Body of pancreas (tissue), 4 donors: ENCODE data around the gene CLCA4. TPM values are rescaled to one million over a fixed set of nuclear protein-coding genes. Genes with fewer than 3 reads are reported as not detected.
"Not testable (repeated sequence)": the region's sequence is repeated elsewhere in the genome, so short reads cannot be mapped to it uniquely, and the experiment has no call there.

ENCODE experiments used
- ATAC-seq: fragments of 150-250 bp; one replicate; pipeline ENCODE4 v1.9.1; 2016
- DNase-seq, 4 donors: peaks; one replicate each; pipeline ENCODE4 v3.0.0-alpha.2; 2019
- H3K27ac ChIP-seq, 4 donors: fragments of 200-600 bp; sonication (generic); 1 replicate in 3 of 4; 2 replicates in 1 of 4; pipeline versions ENCODE4 v1.5.1 to v1.6.1; 2016 to 2019; ENCODE audit warnings: mild to moderate bottlenecking in 1 of 4, mixed read lengths in 1 of 4, moderate library complexity in 1 of 4
- H3K27me3 ChIP-seq, 2 donors: fragments of 200-600 bp; sonication (generic); one replicate each; pipeline ENCODE4 v1.6.0; 2016; ENCODE audit warnings: mild to moderate bottlenecking in 1 of 2
- H3K36me3 ChIP-seq, 2 donors: fragments of 200-600 bp; sonication (generic); replicated peaks in 1 of 2; 2 replicates each; pipeline ENCODE4 v1.5.1; 2016; ENCODE audit warnings: low read depth in 2 of 2; ENCODE audit not compliant: insufficient read depth in 1 of 2
- H3K4me1 ChIP-seq: fragments of 200-600 bp; sonication (generic); one replicate; pipeline ENCODE4 v1.6.0; 2016
- H3K4me3 ChIP-seq, 2 donors: fragments of 200-600 bp; sonication (generic); 1 replicate in 1 of 2; 2 replicates in 1 of 2; pipeline ENCODE4 v1.5.1; 2016 to 2019
- H3K9me3 ChIP-seq, 3 donors: fragments of 200-600 bp; sonication (generic); 1 replicate in 2 of 3; 2 replicates in 1 of 3; pipeline ENCODE4 v1.5.1; 2016
- POLR2A ChIP-seq, 3 donors: fragments of 450-650 bp; IDR thresholded peaks; one replicate each; pipeline ENCODE4 v1.6.1; 2016; ENCODE audit warnings: antibody characterized with exemption in 3 of 3, mild to moderate bottlenecking in 2 of 3
- WGBS, 2 donors: methylation state at CpG; one replicate each; pipeline ENCODE4 v1.1.5; 2017; 5-methylcytosine and 5-hydroxymethylcytosine counted together
- intact Hi-C: fragments of 100-400 bp; cut with DNase I; formaldehyde crosslinking; loops from one replicate; pipeline ENCODE4 v1.15.1; 2023
- total RNA-seq, 2 donors: library from RNA; depleted of rRNA; stranded (reverse); fragments of >200 nt; gene quantifications; one replicate each; pipeline ENCODE4 v1.1.0, GENCODE V29; 2016
- TF ChIP-seq, protein P1 (sequence below), 7 experiments: fragments of 450-650 bp in 4 of 7; fragments of 200-600 bp in 3 of 7; sonication (generic) in 3 of 7; IDR thresholded peaks; one replicate each; pipeline ENCODE4 v1.5.1; 2016 to 2019; ENCODE audit warnings: antibody characterized with exemption in 7 of 7

The CLCA4 gene
- total RNA-seq, 2 donors from 2014 or later = not detected

- Histone ChIP-seq H3K4me1 (no peaks in the 10 kb centered on the region), H3K36me3 (no peaks in the 10 kb centered on the region), H3K4me3 (no peak overlapping the region), H3K9me3 (no peaks in the 10 kb centered on the region), H3K27me3 (no peaks in the 10 kb centered on the region), H3K27ac (no peak overlapping the region)
- TF ChIP-seq, protein P1, sequence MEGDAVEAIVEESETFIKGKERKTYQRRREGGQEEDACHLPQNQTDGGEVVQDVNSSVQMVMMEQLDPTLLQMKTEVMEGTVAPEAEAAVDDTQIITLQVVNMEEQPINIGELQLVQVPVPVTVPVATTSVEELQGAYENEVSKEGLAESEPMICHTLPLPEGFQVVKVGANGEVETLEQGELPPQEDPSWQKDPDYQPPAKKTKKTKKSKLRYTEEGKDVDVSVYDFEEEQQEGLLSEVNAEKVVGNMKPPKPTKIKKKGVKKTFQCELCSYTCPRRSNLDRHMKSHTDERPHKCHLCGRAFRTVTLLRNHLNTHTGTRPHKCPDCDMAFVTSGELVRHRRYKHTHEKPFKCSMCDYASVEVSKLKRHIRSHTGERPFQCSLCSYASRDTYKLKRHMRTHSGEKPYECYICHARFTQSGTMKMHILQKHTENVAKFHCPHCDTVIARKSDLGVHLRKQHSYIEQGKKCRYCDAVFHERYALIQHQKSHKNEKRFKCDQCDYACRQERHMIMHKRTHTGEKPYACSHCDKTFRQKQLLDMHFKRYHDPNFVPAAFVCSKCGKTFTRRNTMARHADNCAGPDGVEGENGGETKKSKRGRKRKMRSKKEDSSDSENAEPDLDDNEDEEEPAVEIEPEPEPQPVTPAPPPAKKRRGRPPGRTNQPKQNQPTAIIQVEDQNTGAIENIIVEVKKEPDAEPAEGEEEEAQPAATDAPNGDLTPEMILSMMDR (IDR thresholded peaks at IDR 0.05) = no peak
- no peak for TF ChIP-seq POLR2A (IDR thresholded peaks at IDR 0.05)
- DNase-seq = no peak
- no peak for ATAC-seq
- intact Hi-C loops = no loop called here
Measured at GRCh38 chr1:86594284-86594770, 47.4 kb downstream of the CLCA4 start.

- H3K9me3 ChIP-seq = no peaks in the 10 kb centered on the region
- no peaks in the 10 kb centered on the region for H3K4me1 ChIP-seq
- no peak overlapping the region for H3K4me3 ChIP-seq
- no peak for TF ChIP-seq POLR2A (IDR thresholded peaks at IDR 0.05)
- TF ChIP-seq, protein P1 (IDR thresholded peaks at IDR 0.05) = no peak
- H3K36me3 ChIP-seq = no peaks in the 10 kb centered on the region
- DNase-seq (no peak), ATAC-seq (no peak)
- intact Hi-C loops = no loop called here
- no peak overlapping the region for H3K27ac ChIP-seq
- H3K27me3 ChIP-seq = no peaks in the 10 kb centered on the region
- 23 to 38% methylated on average over 2 of the region's 2 CpGs for WGBS, 2 donors
Measured at GRCh38 chr1:86596224-86596623, 49.3 kb downstream of the CLCA4 start.

DNA sequence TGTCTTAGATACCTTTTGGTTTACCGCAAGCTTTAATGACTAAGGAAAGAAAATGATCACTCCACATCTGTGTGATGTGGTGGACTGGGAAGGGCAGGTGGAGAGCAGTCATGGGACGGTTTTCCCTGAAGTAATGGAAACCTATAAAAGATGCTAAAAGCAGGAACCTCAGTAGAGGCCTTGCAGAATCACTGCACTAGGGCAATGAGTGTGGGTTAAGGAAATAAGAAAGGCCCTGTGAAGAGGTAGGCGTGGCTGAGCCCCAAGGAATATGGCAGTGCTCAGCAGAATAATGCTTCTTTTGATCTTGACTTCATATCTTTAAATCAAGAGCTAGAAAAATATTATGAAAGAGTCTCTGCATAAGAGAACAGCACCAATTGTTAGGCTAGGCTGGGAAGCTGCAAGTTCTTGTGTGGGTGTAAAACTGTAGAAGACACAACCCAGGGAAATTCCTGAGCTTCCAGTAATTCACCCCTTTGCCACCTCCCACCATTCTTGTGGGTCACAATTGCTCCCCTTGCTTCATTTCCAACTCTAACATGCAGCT lies 49.9 kb downstream of the CLCA4 start:
- Histone ChIP-seq H3K4me1 (no peaks in the 10 kb centered on the region), H3K9me3 (no peaks in the 10 kb centered on the region), H3K36me3 (no peaks in the 10 kb centered on the region), H3K27ac (no peak overlapping the region), H3K27me3 (no peaks in the 10 kb centered on the region), H3K4me3 (no peak overlapping the region)
- DNase-seq (no peak), ATAC-seq (no peak)
- intact Hi-C loops = no loop called here
- TF ChIP-seq POLR2A (IDR thresholded peaks at IDR 0.05) = no peak
- TF ChIP-seq, protein P1 (IDR thresholded peaks at IDR 0.05) = no peak
- 66 to 70% methylated on average over 3 of the region's 3 CpGs for WGBS, 2 donors

- H3K27ac ChIP-seq, H3K27me3 ChIP-seq, DNase-seq, intact Hi-C loops, H3K4me1 ChIP-seq, H3K4me3 ChIP-seq, H3K36me3 ChIP-seq, H3K9me3 ChIP-seq, ATAC-seq: not testable (repeated sequence)
- WGBS, 2 donors = 79 to 91% methylated on average over 2 of the region's 2 CpGs
Measured at GRCh38 chr1:86606080-86606479, 59.2 kb downstream of the CLCA4 start.

DNA sequence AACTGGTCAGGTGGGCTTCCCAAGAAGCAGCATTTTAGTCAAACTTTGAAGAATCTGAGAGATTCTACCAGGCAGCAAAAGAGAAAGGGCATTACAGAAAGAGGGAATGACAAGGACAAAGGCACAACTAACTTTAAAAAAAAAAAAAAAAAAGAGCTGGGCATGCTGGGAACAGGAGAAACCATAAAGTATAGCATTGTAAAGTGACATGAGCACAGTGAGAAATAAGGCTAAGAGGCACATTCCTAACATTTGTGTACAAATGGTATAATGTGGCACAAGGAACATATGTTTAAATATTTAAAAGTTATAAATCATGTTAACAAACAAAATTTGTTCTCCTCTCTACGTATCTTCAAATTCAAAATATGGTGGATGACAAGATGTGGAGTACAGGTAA lies 69.6 kb downstream of the CLCA4 start:
- Histone ChIP-seq H3K4me3 (no peak overlapping the region), H3K36me3 (no peaks in the 10 kb centered on the region), H3K27me3 (no peaks in the 10 kb centered on the region), H3K4me1 (no peaks in the 10 kb centered on the region), H3K27ac (no peak overlapping the region), H3K9me3 (peaks cover 0 to 6% (median 0%) of the 10 kb centered on the region in 3 donors)
- no peak for ATAC-seq
- TF ChIP-seq POLR2A (IDR thresholded peaks at IDR 0.05) = no peak
- TF ChIP-seq, protein P1 (IDR thresholded peaks at IDR 0.05) = no peak
- WGBS, 2 donors = 24 to 34% methylated on average over 1 of the region's 1 CpG
- intact Hi-C loops = no loop called here
- DNase-seq = no peak
